ENCODE results near the gene MAP2K1.

GRCh38 chr15:66503780-66504562 lies 117.3 kb downstream of the MAP2K1 start:
- no peak for TF ChIP-seq CTCF (tag by site-specific recombination; IDR thresholded peaks at IDR 0.05)
- no peak for TF ChIP-seq ATF2 (tag by site-specific recombination; IDR thresholded peaks at IDR 0.05; ENCODE audit: low read depth)
- no peak for TF ChIP-seq SALL2 (tag by site-specific recombination; IDR thresholded peaks at IDR 0.05; ENCODE audit: borderline replicate concordance)
- TF ChIP-seq YY1 (tag by site-specific recombination; IDR thresholded peaks at IDR 0.05): no peak
- TF ChIP-seq ZNF580 (tag by site-specific recombination; IDR thresholded peaks at IDR 0.05): no peak
- no peak for TF ChIP-seq ZNF776 (tag by site-specific recombination; IDR thresholded peaks at IDR 0.05; ENCODE audit: borderline replicate concordance)
- no peak for TF ChIP-seq ZNF146 (tag by site-specific recombination; IDR thresholded peaks at IDR 0.05)
- TF ChIP-seq ZNF664 (tag by site-specific recombination; IDR thresholded peaks at IDR 0.05): no peak
- no peak for TF ChIP-seq ZEB2 (tag by site-specific recombination; IDR thresholded peaks at IDR 0.05)
- TF ChIP-seq ZNF274 (IDR thresholded peaks at IDR 0.05; ENCODE audit: low read length): no peak
- no peak for TF ChIP-seq ZNF274 (tag by site-specific recombination; IDR thresholded peaks at IDR 0.05; ENCODE audit: borderline replicate concordance)
- no peak for TF ChIP-seq SETDB1 (IDR thresholded peaks at IDR 0.05; ENCODE audit: insufficient read length, low read length)
- TF ChIP-seq ZNF830 (tag by site-specific recombination; IDR thresholded peaks at IDR 0.05; ENCODE audit: low read depth): no peak
